IPS-NIHi7 (cell line): ENCODE data around the gene ARHGAP22.

ENCODE experiments used
- DNase-seq: peaks from one replicate; pipeline ENCODE4 v3.0.0; 2012; ENCODE audit warnings: mixed read lengths; ENCODE audit errors: extremely low spot score

Gene ARHGAP22

GRCh38 chr10:48633381-48634197 is 28.7 kb upstream of the ARHGAP22 start:
- no peak for DNase-seq

- no peak for DNase-seq
Measured at GRCh38 chr10:48632166-48632565, 27.3 kb upstream of the ARHGAP22 start.

- DNase-seq = no peak
Measured at GRCh38 chr10:48627984-48628609, 23.2 kb upstream of the ARHGAP22 start.

- DNase-seq = no peak
Measured at GRCh38 chr10:48626986-48627731, 22.3 kb upstream of the ARHGAP22 start.

GRCh38 chr10:48626447-48626846 is 21.6 kb upstream of the ARHGAP22 start:
- no peak for DNase-seq

GRCh38 chr10:48625826-48626134 is 20.9 kb upstream of the ARHGAP22 start:
- no peak for DNase-seq

GRCh38 chr10:48623607-48624132 is 18.8 kb upstream of the ARHGAP22 start:
- DNase-seq = no peak

GRCh38 chr10:48623009-48623408 is 18.1 kb upstream of the ARHGAP22 start:
- DNase-seq = no peak

GRCh38 chr10:48620719-48621118 is 15.8 kb upstream of the ARHGAP22 start:
- no peak for DNase-seq

- DNase-seq = no peak
Measured at GRCh38 chr10:48616436-48616835, 11.6 kb upstream of the ARHGAP22 start.

GRCh38 chr10:48614481-48615390 is 9.9 kb upstream of the ARHGAP22 start:
- DNase-seq = no peak

- DNase-seq = no peak
Measured at GRCh38 chr10:48613016-48613415, 8.1 kb upstream of the ARHGAP22 start.

- DNase-seq = no peak
Measured at GRCh38 chr10:48612236-48612943, 7.5 kb upstream of the ARHGAP22 start.

GRCh38 chr10:48611133-48611532 is 6.3 kb upstream of the ARHGAP22 start:
- DNase-seq = no peak

GRCh38 chr10:48610585-48611093 is 5.8 kb upstream of the ARHGAP22 start:
- DNase-seq = no peak

- no peak for DNase-seq
Measured at GRCh38 chr10:48609899-48610584, 5.2 kb upstream of the ARHGAP22 start.

GRCh38 chr10:48609441-48609840 is 4.6 kb upstream of the ARHGAP22 start:
- no peak for DNase-seq

- DNase-seq = no peak
Measured at GRCh38 chr10:48608976-48609375, 4.1 kb upstream of the ARHGAP22 start.

GRCh38 chr10:48608279-48608681 is 3.4 kb upstream of the ARHGAP22 start:
- DNase-seq = peak; percentile 86
